ENCODE data around the gene MYH9. TPM values are rescaled to one million over a fixed set of nuclear protein-coding genes. Genes with fewer than 3 reads are reported as not detected.

Gene MYH9
- total RNA-seq, 1 donor from 2014 or later = 277 TPM

DNA sequence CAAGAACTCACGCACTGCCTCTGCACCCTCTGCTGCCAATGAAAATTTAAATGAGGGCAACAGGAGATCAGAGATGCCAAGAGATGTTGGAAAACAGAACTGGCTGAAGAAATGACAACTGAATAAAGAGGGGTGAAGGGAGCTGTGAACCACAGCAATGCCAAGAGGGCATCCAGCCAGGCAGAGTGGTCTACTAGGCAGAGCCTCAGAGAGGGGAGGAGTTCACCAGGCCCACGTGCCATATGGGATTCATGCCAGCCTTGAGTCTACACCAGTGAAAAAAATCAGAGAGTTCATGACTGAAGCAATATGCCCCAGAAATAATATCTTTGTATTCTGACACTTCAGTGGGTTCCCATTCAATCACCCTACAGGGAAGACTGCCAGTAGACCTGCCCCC, 152.8 kb downstream of the MYH9 start:
- Mint-ChIP-seq H3K4me3 (no peak overlapping the region), H3K4me1 (ENCODE audit: unreplicated experiment) (peaks cover 44% of the 10 kb centered on the region)

DNA sequence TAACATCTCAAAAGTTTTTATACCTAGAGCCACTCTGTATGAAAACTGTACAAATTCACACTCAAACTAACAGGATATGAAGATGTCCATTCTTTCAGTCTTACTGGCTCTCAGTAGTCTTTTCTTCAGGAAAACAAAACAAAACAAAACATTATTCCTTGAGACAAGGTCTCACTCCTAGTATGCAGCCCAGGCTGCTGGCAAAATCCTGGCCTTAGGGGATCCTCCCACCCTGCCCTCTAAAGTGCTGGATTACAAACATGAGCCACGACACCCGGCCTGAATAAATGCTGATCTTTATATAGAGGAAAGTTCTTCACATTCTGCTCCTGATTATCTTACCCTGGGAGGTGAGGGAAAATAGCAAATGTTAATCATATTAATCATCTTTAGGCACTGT, 153.6 kb downstream of the MYH9 start:
- Mint-ChIP-seq H3K36me3 (peaks cover 39% of the 10 kb centered on the region), H3K27ac (no peak overlapping the region), H3K4me3 (no peak overlapping the region), H3K9me3 (peaks cover 8% of the 10 kb centered on the region), H3K4me1 (ENCODE audit: unreplicated experiment) (peaks cover 44% of the 10 kb centered on the region), H3K27me3 (no peaks in the 10 kb centered on the region)
- TF ChIP-seq, protein P1, sequence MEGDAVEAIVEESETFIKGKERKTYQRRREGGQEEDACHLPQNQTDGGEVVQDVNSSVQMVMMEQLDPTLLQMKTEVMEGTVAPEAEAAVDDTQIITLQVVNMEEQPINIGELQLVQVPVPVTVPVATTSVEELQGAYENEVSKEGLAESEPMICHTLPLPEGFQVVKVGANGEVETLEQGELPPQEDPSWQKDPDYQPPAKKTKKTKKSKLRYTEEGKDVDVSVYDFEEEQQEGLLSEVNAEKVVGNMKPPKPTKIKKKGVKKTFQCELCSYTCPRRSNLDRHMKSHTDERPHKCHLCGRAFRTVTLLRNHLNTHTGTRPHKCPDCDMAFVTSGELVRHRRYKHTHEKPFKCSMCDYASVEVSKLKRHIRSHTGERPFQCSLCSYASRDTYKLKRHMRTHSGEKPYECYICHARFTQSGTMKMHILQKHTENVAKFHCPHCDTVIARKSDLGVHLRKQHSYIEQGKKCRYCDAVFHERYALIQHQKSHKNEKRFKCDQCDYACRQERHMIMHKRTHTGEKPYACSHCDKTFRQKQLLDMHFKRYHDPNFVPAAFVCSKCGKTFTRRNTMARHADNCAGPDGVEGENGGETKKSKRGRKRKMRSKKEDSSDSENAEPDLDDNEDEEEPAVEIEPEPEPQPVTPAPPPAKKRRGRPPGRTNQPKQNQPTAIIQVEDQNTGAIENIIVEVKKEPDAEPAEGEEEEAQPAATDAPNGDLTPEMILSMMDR (conservative IDR thresholded peaks at IDR 0.05) = no peak
- no peak for DNase-seq (ENCODE audit: extremely low spot score, unreplicated experiment)

More for the DNA sequence above, 152.8 kb downstream of the MYH9 start:
- no peak for DNase-seq (ENCODE audit: extremely low spot score, unreplicated experiment)
- peaks cover 34% of the 10 kb centered on the region for H3K36me3 Mint-ChIP-seq
- H3K9me3 Mint-ChIP-seq = peaks cover 8% of the 10 kb centered on the region
- H3K27me3 Mint-ChIP-seq = no peaks in the 10 kb centered on the region
- TF ChIP-seq, protein P1 (conservative IDR thresholded peaks at IDR 0.05) = no peak
- H3K27ac Mint-ChIP-seq = no peak overlapping the region

DNA sequence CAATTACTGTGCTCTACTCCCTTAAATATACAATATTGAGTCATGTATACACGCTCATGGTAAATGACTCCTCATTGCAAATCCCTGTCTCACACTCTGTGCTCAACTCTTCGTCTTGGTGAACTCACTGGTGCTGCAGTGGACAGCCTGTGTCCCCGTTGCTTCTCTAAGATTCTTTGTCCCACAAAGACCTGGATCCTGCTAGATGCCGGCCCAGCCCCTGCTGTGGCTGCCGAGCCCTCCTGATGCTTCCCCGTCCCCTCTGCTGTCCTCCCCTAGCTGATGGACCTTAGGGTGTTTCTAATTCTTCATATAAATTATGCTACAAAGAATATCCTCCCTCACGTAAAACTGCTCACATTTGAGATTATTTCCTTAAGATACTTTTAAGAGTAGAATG, 154.0 kb downstream of the MYH9 start:
- Mint-ChIP-seq H3K27me3 (no peaks in the 10 kb centered on the region), H3K27ac (no peak overlapping the region), H3K36me3 (peaks cover 41% of the 10 kb centered on the region), H3K9me3 (peaks cover 8% of the 10 kb centered on the region), H3K4me3 (no peak overlapping the region), H3K4me1 (ENCODE audit: unreplicated experiment) (peaks cover 46% of the 10 kb centered on the region)
- TF ChIP-seq, protein P1 (conservative IDR thresholded peaks at IDR 0.05) = no peak
- no peak for DNase-seq (ENCODE audit: extremely low spot score, unreplicated experiment)

DNA sequence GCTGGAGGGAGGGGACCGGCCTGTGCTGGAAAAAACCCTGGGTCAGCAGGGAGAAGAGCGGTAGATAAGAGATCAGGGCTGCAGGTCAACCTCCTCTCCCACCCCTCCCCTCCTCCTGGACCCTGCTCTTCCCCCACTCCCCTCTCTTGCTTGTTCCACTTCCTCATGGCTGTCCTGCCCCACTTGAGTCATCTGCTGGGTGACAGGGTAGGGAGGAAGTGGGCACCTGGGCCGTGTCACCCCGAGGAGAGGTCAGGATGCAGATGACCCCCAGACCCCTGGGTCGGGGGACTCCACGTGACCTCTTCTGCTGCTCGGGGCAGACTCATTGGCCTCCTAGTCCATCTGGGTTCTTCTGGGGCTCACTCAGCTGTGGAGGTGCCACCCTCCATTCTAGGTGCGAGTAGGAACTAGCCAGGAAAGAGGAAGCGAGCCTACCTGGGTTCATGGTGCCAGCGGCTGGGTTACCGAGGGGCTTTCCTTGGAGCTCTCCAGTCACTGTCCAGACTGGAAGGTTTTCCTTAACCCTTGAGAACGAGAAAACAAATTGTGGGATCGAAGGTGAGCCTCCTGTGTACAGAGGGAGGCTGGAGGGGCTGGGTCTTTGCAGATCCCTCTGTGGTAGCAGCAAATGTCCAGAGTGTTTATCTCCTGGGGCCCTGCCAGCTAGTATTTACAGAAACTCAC, 154.9 kb downstream of the MYH9 start:
- H3K27ac Mint-ChIP-seq = no peak overlapping the region
- peaks cover 42% of the 10 kb centered on the region for H3K4me1 Mint-ChIP-seq (ENCODE audit: unreplicated experiment)
- H3K27me3 Mint-ChIP-seq = no peaks in the 10 kb centered on the region
- DNase-seq (ENCODE audit: extremely low spot score, unreplicated experiment) = no peak
- peaks cover 8% of the 10 kb centered on the region for H3K9me3 Mint-ChIP-seq
- peaks cover 48% of the 10 kb centered on the region for H3K36me3 Mint-ChIP-seq
- TF ChIP-seq, protein P1 (conservative IDR thresholded peaks at IDR 0.05) = no peak
- no peak overlapping the region for H3K4me3 Mint-ChIP-seq

Small RNA genes within 50 kb of the gene (microRNA-seq; reads per million reads assigned to microRNA genes)
- gene MIR6819 = not detected

Other genes starting within 250 kb of the MYH9 start
- gene APOL3, start 227.2 kb downstream of the MYH9 start, total RNA-seq (ENCODE audit: low replicate concordance) = 2.0 and 2.3 TPM in 2 replicates
- 0.67 and 1.4 TPM in 2 replicates for gene APOL4, start 186.2 kb downstream of the MYH9 start, total RNA-seq (ENCODE audit: low replicate concordance)
- 23.7 and 30.4 TPM in 2 replicates for gene APOL2, start 148.4 kb downstream of the MYH9 start, total RNA-seq (ENCODE audit: low replicate concordance)
- 5.4 and 6.8 TPM in 2 replicates for gene APOL1, start 134.8 kb downstream of the MYH9 start, total RNA-seq (ENCODE audit: low replicate concordance)
- 73.4 and 77.2 TPM in 2 replicates for gene TXN2, start 93.7 kb upstream of the MYH9 start, total RNA-seq (ENCODE audit: low replicate concordance)
- 20.6 and 38.8 TPM in 2 replicates for gene FOXRED2, start 119.1 kb upstream of the MYH9 start, total RNA-seq (ENCODE audit: low replicate concordance)
- gene EIF3D, start 141.2 kb upstream of the MYH9 start, total RNA-seq (ENCODE audit: low replicate concordance) = 162 and 190 TPM in 2 replicates

Data from type B pancreatic cell (in vitro differentiated cells).